ENCODE results near the gene RNU7-1.
A peak's percentile ranks its signal among the peaks of the same experiment; 100 is the strongest.

Gene RNU7-1

DNA sequence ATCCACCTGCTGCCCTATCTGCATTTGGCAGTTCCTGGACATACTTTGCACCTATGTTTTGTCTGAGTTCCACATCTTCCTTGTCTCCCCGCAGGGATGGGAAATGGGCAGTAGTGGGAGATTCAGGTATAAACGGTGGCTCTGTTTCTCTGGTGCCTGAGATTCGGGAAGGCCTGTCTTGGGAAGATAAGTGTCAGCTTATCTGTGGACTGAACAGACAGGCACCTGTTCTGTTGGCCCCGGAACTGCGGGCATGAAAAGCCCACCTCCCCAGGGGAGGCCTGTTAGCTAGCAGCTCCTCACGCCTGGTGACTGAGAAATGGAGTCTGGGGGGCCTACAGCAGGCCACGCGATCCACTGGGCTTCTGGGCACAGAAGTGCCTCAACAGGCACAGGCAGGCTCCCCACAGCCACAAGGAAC is 21.0 kb downstream of the RNU7-1 start:
- DNase-seq (ENCODE audit: low read depth in 2 of 2), result no peak

DNA sequence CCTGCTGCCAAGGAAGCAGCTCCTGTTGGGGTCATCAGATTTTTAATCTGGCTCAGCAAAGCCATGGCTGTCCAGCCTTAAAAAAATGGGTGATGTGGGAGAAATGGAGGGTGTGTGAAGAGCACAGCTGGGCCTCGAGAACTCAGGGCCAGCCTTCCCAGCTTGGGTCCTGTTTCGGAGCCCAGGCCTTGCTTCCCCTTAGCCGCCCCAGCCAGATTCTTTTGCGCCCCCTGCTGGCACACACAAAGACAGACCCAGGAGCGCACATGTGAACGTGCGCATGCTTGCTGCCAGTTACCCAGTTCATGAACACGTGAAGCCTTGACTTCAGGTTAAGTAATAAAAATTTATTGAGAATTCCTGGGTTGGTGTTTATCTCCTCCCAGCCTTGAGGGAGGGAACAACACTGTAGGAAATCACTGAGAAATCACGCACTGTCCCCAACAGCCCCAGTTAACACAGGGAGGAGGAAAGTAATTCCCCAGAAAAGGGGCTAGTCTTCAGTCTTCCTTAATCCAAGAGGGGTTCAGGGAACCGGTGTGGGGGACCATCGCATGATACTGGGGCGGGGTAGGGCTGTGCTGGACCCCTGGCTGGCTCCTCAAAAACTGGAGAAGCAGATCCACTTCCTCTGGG is 21.5 kb downstream of the RNU7-1 start:
- DNase-seq (ENCODE audit: low read depth in 2 of 2), result peak; percentile 50 to 51

DNA sequence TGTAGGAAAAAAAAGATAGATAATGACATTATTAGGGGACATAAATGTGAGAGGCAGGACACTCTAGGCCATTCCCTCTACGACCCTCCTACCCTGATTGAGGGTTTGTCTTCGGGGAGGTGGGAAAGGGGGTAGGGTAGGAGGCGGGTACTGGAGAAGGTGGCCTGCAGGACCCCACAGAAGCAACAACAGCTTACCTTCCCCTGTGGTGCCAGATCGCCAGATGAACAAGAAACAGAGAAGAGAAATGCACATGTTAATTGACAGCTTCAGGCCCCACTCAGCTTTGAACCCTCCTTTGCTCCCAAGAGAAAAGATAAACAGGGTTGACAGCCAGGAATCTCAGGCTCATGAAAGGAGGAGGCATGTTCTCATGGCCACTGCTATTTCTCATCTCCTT is 22.1 kb downstream of the RNU7-1 start:
- DNase-seq (ENCODE audit: low read depth in 2 of 2), result no peak

DNA sequence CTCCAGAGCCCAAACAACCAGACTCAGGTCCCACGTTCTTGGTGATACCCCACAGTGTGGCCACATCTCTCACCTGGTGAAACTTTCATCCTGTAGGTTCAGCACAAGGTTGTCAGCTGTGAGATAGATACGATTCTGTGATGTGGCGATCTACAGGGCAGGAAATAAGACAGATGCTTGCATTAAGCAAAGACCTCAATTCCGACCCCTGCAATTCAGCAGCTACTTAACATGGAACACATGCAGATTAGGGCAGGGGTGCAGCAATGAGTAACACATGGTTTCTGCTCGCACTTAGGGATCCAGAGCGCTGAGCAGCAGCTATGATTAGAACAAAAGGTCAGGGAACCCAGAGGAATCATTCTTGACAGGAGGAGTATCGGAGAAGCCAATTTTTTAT is 22.7 kb downstream of the RNU7-1 start:
- no peak for DNase-seq (ENCODE audit: low read depth in 2 of 2)

DNA sequence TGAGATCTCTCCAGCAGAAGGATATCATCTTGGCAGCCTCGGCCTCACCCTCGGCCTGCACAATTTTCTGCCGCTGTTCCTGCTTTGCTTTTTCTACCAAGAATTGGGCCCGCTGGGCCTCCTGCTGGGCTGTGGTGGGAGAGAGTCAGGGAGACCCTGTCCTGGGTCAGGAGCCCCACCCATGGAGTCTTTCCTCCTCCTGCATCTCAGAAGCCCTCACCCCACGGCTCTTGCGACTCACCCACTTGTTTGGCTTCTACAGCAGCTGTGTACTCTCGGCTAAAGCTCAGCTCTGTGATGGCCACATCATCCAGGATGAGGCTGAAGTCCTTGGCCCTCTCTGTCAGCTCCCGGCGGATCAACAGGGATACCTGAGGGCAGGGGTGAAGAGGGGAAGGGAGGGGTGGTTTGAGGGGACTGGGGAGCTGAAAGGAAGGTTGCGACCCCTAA is 24.1 kb downstream of the RNU7-1 start:
- no peak for DNase-seq (ENCODE audit: low read depth in 2 of 2)

DNA sequence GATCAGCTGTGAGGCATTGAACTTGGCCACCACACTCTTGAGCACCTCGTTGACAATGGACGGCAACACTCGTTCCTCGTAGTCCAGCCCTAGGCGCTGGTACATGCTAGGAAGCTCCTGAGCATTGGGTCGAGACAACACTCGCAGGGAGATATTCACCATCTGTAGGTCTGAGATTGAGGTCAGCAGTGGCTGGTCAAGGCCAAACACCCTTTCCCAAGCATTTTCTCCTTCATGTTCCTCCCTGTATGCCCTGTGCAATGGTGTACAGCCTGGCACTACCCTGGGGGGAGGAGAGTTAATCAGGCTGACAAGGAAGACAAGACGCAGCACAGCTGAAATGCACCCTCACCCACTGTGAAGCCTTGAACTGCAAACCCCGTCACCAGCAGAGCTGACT is 24.8 kb downstream of the RNU7-1 start:
- DNase-seq (ENCODE audit: low read depth in 2 of 2), result no peak

DNA sequence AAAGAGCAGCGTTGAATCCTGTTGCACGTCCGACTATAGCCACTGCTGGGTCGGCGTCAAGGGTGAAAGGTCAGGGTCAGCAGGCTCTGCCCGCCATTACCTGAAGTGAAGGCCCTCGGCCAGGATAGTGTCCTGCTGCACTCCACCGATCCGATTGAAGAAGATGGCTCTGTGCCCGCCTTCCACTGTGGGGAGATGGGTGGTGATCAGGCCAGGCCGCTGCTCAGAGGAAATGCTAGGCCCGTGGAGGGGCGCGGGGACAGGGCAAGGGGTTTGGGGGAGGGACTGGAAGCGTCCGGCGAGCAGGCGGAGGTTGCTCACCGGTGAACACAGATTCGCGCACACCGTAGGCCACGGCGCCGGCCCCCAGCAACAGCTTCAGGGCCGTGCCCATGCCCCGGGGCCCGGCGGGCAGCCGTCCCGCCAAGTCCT is 26.5 kb downstream of the RNU7-1 start:
- no peak for DNase-seq (ENCODE audit: low read depth in 2 of 2)

DNA sequence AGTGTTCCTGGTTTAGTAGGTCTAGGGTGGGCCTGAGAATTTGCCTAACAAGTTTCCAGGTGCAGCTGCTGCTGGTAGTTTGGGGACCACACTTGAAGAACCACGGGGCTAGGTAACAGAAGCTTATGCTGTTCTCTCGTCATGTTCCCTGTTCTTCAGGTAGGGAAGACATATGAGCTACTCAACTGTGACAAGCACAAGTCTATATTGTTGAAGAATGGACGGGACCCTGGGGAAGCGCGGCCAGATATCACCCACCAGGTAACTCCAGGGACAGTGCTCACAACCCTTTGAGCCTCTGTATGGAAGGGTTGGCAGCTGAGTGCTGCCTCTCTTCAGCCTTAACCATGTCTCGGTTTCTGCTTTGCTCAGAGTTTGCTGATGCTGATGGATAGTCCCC is 30.6 kb downstream of the RNU7-1 start:
- no peak for DNase-seq (ENCODE audit: low read depth in 2 of 2)

DNA sequence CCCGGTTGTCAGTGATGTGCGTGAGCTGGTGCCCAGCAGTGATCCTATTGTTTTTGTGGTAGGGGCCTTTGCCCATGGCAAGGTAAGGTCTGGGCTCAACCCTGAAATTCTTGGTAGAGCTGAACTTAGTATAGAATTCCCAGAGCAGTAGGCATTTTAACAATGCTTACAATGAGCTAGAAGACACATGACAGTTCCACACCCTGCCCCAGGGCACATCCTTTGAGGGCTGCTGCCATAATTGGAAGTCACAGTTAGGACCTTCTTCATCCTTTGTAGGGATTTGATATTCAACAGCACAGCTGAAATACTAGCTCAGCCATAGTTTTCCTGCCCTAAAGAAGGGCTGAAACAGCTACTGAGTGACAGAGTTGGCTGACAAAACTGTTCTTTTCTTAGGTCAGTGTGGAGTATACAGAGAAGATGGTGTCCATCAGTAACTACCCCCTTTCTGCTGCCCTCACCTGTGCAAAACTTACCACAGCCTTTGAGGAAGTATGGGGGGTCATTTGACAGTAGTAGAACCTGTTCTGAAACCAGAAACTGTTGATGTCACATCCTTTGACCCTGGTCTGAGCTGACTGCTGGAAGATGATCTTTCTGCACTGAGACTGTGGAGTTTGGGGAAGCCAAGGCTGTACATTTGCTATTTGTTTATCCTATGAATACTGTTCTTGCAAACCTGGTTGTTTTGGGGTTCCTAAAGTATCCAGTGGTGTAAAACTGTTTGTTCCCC is 31.8 kb downstream of the RNU7-1 start:
- DNase-seq (ENCODE audit: low read depth in 2 of 2), result no peak

DNA sequence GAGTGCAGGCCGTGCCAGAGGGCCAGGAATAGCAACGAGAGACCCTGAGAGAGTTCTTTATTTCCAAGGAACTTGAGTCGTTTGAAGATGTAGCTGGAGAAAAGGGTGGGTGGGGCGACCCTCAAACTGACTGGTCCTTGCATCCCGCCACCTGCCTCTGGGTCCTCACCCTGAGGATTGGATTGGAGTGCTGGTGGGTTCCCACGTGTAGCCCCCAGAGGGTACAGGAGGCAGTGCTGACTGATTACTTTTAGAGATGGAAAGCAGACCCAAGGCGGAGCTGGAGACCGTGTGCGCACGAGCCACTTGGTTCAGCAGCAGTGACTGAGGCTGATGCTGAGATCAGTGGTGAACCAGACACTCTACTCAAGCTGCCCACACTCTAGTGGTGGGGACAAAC is 34.0 kb downstream of the RNU7-1 start:
- no peak for DNase-seq (ENCODE audit: low read depth in 2 of 2)

DNA sequence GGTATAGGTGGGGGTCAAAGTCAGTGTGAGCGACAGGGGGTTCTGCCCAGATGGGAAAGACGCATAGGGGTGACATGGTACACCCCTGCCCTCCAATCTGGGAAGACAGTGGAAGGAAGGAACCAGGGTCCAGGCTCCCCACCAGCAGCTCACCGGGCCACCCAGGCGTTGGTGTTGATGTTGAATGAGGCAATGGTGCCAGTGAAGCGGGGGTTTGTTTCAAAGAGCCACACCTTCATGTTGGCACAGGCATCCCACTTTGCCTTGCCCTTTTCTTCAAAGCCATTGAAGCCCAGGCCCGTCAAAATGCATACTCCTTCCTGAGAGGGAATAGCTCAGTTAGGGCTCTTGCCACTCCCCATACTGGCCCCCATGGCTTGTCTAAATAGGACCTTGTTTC is 34.6 kb downstream of the RNU7-1 start:
- DNase-seq (ENCODE audit: low read depth in 2 of 2), result no peak

DNA sequence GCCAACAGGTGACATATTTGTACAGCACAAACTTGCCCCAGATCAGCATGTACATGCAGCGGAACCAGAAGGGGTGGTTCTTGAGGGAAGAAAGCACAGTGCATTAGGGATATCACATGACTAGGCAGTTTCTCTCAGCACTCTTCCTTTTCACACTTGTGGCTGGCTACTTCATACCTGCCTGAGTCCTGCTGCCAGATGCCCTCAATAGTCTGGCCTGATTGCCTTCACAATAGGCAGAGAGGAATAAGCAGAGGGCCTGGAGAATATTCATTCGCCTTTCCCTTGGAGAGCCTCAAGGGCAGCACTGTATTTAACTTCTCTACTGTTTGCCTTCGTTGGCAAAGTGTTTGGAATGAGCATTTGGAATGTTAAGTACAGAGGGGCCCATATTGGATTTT is 35.0 kb downstream of the RNU7-1 start:
- no peak for DNase-seq (ENCODE audit: low read depth in 2 of 2)

DNA sequence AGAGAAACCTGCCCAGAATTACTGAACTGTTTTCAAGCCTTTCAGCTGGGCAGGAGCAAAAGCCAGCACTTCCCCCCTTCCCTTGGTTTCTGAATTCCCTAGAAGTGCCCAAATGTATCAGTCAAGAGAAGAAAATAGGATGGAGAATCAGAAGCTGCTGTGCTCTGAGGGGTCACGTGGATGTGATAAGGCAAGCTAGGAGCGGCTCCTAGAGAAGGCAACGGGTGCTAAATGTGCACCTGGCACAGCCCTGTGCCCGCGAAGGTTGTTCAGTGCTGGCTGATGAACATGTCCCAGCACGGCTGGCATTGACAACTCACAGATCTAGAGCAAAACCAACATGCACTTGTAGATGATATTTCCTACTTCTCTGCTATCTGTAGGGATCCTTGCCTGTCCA is 35.4 kb downstream of the RNU7-1 start:
- DNase-seq (ENCODE audit: low read depth in 2 of 2), result no peak

DNA sequence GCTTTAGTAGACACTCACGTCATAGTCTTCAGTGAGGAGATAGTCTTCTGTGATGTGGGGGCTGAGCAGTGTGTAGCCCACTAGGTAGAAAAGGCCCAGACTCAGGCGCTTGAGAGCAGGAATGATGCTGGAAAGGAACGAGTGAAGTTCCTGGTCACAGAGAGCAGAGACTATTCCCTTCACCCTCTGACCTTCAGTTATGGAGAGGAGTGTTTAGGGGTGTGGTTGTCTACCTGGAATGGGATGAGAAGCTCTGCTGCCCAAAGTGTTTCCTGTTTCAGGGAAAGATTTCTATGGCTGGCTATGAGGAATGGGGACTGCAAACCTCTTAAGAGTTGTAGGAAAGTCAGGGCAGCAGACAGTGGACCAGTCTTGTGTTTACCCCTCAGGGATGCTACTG is 35.8 kb downstream of the RNU7-1 start:
- DNase-seq (ENCODE audit: low read depth in 2 of 2), result no peak

DNA sequence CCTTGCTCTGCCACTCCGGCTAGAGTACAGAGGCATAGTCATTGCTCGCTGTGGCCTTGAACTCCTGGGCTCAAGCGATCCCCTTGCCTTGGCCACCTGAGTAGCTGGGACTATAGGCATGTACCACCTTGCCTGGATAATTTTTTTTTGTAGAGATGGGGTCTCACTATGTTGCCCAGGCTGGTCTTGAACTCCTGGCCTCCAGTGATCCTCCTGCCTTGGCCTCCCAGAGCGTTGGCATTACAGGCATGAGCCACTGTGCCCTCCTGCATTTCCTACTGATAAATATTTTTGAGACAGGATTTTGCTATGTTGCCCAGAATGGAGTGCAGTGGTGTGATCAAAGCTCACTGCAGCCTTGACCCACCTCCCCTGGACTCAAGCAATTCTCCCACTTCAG is 36.5 kb downstream of the RNU7-1 start:
- no peak for DNase-seq (ENCODE audit: low read depth in 2 of 2)

DNA sequence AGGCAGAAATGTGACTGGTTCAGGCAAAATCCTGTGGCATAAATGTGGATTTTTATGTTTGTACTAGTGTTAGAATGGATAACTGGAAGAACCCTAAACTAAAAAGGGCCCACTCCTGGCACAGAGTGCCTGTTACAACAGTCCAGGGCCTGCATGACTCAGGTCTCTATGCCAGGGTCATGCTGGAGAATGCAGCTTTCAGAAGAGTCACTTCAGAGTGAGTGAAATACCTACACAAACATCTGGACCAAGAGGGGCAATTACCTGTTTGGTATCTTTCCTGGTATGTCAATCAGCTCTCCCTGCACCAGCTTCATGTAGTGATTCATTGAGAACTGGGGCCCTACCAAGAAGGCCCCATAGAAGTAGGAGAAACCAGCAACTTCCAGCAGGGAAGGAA is 37.1 kb downstream of the RNU7-1 start:
- no peak for DNase-seq (ENCODE audit: low read depth in 2 of 2)

DNA sequence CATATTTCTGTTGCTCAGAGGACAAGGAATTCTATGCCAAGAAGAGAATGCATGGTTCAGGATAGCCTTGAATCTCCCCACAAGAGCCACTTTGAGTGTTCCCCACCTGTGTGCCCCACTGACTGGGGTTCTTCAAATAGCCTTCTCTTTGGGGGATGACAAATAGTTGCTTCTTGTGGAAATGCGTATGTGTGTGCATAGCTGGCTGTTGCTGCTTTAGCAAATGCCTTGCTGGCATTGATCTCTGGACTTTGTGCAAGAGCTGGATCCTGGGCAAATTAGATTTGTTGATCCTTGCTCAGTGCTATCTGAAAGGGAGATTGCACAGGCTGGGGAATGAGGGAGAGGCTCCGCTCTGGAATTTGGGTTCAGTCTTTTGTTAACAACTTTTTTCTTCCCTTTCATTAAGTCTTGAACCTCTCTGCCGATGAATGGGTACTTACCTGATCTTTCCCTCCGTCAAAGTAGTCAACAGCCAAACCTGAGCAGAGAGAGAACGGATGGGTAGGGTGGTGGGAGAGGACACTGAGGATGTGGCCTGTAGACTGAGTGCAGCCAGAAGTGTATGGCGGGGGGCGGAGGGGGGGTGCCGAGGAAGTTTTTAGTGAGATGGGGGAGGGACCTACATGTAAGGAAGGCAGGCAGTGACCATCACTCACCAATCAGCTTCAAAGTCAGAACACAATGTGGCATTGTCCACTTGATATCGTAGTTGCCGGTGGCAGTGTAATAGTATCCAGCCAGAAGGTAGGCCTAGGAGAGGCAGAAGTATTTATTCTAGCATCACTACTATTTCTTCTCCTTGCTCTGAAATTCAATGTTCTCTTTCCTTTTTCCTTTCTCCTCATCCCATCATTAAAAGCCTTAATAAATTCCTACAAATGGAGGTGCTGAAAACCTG is 37.8 kb downstream of the RNU7-1 start:
- DNase-seq (ENCODE audit: low read depth in 2 of 2), result no peak

DNA sequence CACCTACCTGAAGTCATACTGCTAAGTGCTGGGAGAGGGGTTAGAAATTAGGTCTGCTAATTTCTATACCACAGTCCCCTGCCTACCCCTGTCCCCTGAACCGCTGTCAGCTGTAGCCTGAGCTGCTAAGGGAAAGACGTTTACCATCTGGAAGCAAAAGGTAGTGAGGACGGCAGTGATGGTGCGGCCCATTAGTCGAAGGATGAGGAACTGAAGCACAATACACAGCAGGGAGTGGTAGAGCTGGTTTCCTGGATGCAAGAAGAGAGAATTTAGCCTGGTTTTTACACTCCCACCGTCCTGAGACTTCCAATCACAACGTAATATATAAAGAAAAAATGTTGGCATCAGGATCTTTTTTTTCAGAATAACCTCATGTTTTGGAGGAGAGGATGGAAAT is 38.9 kb downstream of the RNU7-1 start:
- no peak for DNase-seq (ENCODE audit: low read depth in 2 of 2)

DNA sequence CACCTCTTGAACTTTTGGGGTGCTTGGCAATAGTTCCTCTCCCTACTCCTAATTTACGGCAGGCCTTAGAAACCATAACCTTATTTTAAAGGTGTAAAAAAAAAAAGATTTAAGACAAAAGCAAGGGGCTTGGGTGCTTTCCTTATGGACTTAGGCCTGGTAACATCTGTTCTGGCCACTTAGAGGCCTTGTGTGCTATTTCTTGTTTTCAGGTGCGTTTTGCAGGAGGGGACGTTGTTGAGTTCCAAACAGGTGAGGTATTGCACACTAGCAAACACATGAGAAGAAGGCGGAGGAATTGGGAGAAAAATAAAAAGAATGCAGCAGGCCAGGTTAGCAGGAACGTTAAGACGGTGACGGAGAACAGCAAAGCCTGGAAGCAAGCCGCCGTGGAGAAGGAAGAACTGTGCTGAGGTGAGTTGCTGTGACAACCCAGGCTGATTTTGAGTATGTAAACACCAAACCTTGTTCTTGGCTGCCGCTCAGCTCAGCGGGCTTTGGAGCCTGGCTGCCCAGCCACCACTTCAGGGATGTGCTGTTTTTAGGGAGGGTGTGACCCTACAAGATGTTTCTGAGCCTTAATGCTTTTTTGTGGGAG is 44.4 kb downstream of the RNU7-1 start:
- DNase-seq (ENCODE audit: low read depth in 2 of 2), result no peak
